ENCODE measurements around the gene TMOD2.

Gene TMOD2

DNA sequence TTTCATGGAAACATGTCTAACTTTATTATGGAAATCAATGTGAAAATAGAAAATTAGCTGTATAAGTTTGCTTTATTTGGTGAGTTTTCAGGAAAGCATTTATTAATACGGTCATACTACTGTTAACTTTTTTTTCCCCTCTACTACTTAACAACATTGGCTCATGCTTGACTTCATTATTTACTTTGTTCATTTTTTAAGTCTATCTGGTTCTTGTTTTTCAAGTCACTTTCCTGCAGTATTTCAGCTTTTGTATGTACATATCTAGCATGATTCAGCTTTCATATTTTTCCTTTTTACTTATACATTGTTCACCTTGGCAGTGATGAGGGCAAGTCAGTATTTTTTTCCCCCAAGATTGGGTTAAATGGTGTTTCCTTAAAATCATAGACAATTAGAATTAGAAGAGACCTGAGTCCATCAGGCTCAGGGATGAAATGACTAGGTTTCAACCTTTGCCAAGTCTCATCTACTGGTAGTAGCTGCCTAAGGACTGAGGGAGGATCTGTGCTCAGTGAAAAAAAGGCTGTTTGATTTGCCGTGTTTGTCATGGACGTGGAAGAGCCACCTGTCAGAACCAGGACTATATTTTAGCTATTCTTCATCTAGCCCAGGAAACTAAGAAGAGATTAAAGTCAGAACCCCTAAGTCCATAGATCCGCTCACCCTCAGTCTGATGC is 93.5 kb downstream of the TMOD2 start:
- no peaks in the 10 kb centered on the region for H3K36me3 ChIP-seq (replicated peaks; ENCODE audit: insufficient read depth, low read length)
- H3K9me3 ChIP-seq (replicated peaks; ENCODE audit: insufficient read depth, low read length) = no peaks in the 10 kb centered on the region
- H3K4me1 ChIP-seq (ENCODE audit: low read length) = peaks cover 14% of the 10 kb centered on the region
- no peak overlapping the region for H2AFZ ChIP-seq (ENCODE audit: low read length)
- no peaks in the 10 kb centered on the region for H3K9me2 ChIP-seq (replicated peaks; ENCODE audit: insufficient read depth, low read length)
- TF ChIP-seq EZH2phosphoT487 (IDR thresholded peaks at IDR 0.05; ENCODE audit: low read length) (no peak), EZH2 (optimal IDR thresholded peaks at IDR 0.05; ENCODE audit: low read depth, low read length) (no peak)
- TF ChIP-seq, protein P1, sequence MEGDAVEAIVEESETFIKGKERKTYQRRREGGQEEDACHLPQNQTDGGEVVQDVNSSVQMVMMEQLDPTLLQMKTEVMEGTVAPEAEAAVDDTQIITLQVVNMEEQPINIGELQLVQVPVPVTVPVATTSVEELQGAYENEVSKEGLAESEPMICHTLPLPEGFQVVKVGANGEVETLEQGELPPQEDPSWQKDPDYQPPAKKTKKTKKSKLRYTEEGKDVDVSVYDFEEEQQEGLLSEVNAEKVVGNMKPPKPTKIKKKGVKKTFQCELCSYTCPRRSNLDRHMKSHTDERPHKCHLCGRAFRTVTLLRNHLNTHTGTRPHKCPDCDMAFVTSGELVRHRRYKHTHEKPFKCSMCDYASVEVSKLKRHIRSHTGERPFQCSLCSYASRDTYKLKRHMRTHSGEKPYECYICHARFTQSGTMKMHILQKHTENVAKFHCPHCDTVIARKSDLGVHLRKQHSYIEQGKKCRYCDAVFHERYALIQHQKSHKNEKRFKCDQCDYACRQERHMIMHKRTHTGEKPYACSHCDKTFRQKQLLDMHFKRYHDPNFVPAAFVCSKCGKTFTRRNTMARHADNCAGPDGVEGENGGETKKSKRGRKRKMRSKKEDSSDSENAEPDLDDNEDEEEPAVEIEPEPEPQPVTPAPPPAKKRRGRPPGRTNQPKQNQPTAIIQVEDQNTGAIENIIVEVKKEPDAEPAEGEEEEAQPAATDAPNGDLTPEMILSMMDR (IDR thresholded peaks at IDR 0.05; ENCODE audit: low read length) = no peak
- H3K4me3 ChIP-seq (ENCODE audit: low read length) = no peak overlapping the region
- no peak overlapping the region for H3K9ac ChIP-seq (ENCODE audit: low read length)
- no peak overlapping the region for H3K27ac ChIP-seq (ENCODE audit: low read length)
- no peak for DNase-seq
- H3K4me2 ChIP-seq (ENCODE audit: low read depth, low read length) = no peak overlapping the region
- peaks cover 100% of the 10 kb centered on the region for H3K79me2 ChIP-seq (ENCODE audit: low read length)
- H3K27me3 ChIP-seq (replicated peaks; ENCODE audit: insufficient read depth, low read length) = no peaks in the 10 kb centered on the region
- H4K20me1 ChIP-seq (ENCODE audit: insufficient read depth, low read length) = peaks cover 9% of the 10 kb centered on the region; the same call in 1 of the 2 replicates
- no peaks in the 10 kb centered on the region for H3F3A ChIP-seq (ENCODE audit: insufficient read depth, low read length)

GRCh38 chr15:51846066-51846462 is 94.7 kb downstream of the TMOD2 start:
- TF ChIP-seq EZH2 (optimal IDR thresholded peaks at IDR 0.05; ENCODE audit: low read depth, low read length) = no peak
- TF ChIP-seq, protein P1 (IDR thresholded peaks at IDR 0.05; ENCODE audit: low read length) = no peak
- no peak for TF ChIP-seq EZH2phosphoT487 (IDR thresholded peaks at IDR 0.05; ENCODE audit: low read length)
- H2AFZ ChIP-seq (ENCODE audit: low read length) = no peak overlapping the region
- H3K27ac ChIP-seq (ENCODE audit: low read length) = no peak overlapping the region
- DNase-seq = no peak
- H3K27me3 ChIP-seq (replicated peaks; ENCODE audit: insufficient read depth, low read length) = no peaks in the 10 kb centered on the region
- H3K9ac ChIP-seq (ENCODE audit: low read length) = no peak overlapping the region
- H3K9me3 ChIP-seq (replicated peaks; ENCODE audit: insufficient read depth, low read length) = no peaks in the 10 kb centered on the region
- no peak overlapping the region for H3K4me3 ChIP-seq (ENCODE audit: low read length)
- H3K9me2 ChIP-seq (replicated peaks; ENCODE audit: insufficient read depth, low read length) = no peaks in the 10 kb centered on the region
- no peaks in the 10 kb centered on the region for H3F3A ChIP-seq (ENCODE audit: insufficient read depth, low read length)
- peaks cover 100% of the 10 kb centered on the region for H3K79me2 ChIP-seq (ENCODE audit: low read length)
- no peak overlapping the region for H3K4me2 ChIP-seq (ENCODE audit: low read depth, low read length)
- no peaks in the 10 kb centered on the region for H3K36me3 ChIP-seq (replicated peaks; ENCODE audit: insufficient read depth, low read length)
- peaks cover 14% of the 10 kb centered on the region for H3K4me1 ChIP-seq (ENCODE audit: low read length)
- H4K20me1 ChIP-seq (ENCODE audit: insufficient read depth, low read length) = peaks cover 5% of the 10 kb centered on the region; the same call in 1 of the 2 replicates

- no peak overlapping the region for H3K27ac ChIP-seq (ENCODE audit: low read length)
- H3K27me3 ChIP-seq (replicated peaks; ENCODE audit: insufficient read depth, low read length) = no peaks in the 10 kb centered on the region
- peaks cover 5% of the 10 kb centered on the region; the same call in 1 of the 2 replicates for H4K20me1 ChIP-seq (ENCODE audit: insufficient read depth, low read length)
- H3K9ac ChIP-seq (ENCODE audit: low read length) = no peak overlapping the region
- H2AFZ ChIP-seq (ENCODE audit: low read length) = no peak overlapping the region
- no peaks in the 10 kb centered on the region for H3K36me3 ChIP-seq (replicated peaks; ENCODE audit: insufficient read depth, low read length)
- no peaks in the 10 kb centered on the region for H3K9me3 ChIP-seq (replicated peaks; ENCODE audit: insufficient read depth, low read length)
- no peak for DNase-seq
- H3K4me3 ChIP-seq (ENCODE audit: low read length) = no peak overlapping the region
- H3F3A ChIP-seq (ENCODE audit: insufficient read depth, low read length) = no peaks in the 10 kb centered on the region
- no peaks in the 10 kb centered on the region for H3K9me2 ChIP-seq (replicated peaks; ENCODE audit: insufficient read depth, low read length)
- H3K4me2 ChIP-seq (ENCODE audit: low read depth, low read length) = no peak overlapping the region
- H3K79me2 ChIP-seq (ENCODE audit: low read length) = peaks cover 100% of the 10 kb centered on the region
- peaks cover 14% of the 10 kb centered on the region for H3K4me1 ChIP-seq (ENCODE audit: low read length)
- no peak for TF ChIP-seq EZH2phosphoT487 (IDR thresholded peaks at IDR 0.05; ENCODE audit: low read length)
Observed at GRCh38 chr15:51846463-51847230, 95.2 kb downstream of the TMOD2 start.

Data from MM.1S (cell line).